Middle frontal gyrus (tissue), 1 donor: ENCODE results near the gene GNL2.
A peak's percentile ranks its signal among the peaks of the same experiment; 100 is the strongest.

ENCODE experiments used
- DNase-seq: peaks from one replicate; pipeline ENCODE4 v3.0.0-alpha.2; 2015; ENCODE audit warnings: low spot score; ENCODE audit errors: extremely low spot score

Gene GNL2

DNA sequence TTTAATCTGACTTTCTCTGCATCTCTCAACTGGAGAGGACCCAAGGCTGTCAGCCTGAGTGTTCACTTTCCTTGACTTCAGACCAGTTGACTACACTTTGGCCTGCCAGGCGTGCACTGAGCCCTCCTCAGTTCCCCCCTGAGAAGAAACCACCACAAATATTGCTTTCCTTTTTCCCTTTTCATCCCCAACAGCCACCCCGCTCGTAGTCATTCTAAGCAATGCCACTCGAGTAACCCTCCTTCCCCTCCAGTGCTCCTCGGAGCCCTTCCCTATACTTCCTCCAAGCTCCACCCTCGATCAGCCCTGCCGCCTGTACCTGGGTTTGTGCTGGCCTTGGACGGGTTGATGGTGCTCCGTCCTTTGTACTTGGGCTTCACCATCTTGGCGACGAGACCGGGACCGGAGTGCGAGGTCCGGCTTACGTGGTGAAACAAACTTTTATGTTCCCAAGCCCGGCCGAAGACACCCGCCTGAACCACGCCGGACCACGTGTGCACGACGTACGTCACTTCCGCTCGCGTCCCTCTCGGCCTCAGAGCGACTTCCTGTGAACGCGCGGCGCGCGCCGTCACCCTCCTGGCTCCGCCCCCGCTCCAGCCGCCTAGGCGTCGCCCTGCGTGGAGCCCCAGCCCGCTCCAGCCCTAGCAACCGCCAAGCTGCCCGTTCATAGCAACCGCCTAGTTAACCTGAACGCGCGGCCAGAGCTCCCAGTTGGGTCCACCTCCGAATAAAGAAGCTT is at the start of gene GNL2:
Gene GNL2, minus strand, starts transcription at position 498 of the 742 bp plus-strand sequence. Its CDS starts 115 bp downstream, at position 383.
- peak; percentile 94 for DNase-seq

DNA sequence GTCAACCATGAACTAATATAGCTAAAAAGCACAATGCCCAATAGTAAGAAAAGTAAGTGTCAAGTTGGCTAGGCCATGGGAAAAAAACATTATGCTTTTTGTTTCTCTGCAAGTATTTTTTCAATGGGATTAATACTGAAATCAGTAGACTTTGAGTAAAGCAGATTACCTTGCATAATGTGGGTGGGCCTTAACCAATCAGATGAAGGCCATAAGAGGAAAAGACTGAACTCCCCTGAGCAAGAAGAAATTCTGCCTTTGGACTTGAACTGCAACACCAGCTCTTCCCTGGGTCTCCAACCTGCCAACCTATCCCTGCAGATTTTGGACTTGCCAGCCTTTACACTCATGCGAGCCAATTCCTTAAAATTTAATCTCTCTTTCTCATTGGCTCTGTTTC is 45.3 kb upstream of the GNL2 start:
- no peak for DNase-seq

DNA sequence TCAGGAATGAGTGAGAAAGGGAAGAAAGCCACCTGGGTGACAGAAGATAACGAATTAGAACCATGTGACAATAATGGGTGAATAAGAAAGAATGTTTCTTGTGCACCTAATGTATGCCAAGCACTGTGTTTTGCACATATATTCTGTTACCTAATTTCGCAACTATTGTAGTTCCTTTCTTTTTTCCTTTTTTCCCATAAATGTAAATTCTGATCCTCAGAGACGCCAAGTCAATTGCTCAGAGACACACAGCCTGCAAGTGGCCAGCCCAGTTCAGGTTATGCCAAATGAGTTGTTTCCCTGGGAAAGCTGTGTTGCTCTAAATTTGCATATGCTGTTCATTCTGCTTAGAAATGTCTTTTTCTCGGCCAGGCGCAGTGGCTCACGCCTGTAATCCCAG is 40.7 kb upstream of the GNL2 start:
- no peak for DNase-seq

DNA sequence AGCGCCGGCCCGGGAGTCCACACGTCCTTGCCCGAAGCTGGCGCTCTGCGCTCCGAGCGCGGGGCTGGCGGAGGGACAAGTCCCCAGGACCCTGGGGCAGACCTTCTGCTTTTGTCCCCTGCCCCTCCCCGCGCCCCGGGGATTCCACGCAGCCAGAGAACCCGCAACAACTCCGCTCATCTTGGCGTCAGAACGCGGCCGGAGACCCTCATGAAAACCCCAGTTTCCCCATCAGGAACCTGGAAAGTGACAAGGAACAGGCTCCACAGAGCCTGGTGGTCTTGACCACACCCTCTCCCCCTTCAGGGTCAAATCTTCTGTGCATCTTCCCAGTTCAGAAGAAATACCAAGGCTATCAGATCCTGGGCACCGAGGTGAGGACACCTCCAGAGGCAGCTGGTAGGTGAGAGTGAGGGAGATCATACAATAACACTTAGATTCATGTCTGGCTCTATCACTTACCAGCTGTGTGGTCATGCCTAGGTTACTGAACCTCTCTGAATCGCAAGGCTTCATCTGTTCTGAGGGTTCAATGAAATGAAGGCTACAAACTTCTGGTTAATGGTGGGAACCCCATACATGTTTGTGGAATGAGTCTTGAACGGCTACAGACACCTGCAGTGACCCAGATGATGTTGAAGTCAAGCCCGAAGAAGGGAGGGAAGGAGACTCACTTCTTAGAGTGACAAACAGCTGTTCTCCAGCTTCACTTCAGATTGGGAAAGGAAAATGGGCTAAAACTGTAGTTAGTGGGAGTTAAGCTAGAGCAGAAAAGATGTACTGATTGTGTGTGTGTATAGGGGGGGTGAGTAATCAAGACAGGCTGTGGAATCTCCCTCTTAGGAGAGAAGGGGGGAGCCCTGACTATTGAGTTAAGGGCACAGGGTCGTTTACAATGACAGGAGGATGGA is 39.5 kb upstream of the GNL2 start:
- no peak for DNase-seq

DNA sequence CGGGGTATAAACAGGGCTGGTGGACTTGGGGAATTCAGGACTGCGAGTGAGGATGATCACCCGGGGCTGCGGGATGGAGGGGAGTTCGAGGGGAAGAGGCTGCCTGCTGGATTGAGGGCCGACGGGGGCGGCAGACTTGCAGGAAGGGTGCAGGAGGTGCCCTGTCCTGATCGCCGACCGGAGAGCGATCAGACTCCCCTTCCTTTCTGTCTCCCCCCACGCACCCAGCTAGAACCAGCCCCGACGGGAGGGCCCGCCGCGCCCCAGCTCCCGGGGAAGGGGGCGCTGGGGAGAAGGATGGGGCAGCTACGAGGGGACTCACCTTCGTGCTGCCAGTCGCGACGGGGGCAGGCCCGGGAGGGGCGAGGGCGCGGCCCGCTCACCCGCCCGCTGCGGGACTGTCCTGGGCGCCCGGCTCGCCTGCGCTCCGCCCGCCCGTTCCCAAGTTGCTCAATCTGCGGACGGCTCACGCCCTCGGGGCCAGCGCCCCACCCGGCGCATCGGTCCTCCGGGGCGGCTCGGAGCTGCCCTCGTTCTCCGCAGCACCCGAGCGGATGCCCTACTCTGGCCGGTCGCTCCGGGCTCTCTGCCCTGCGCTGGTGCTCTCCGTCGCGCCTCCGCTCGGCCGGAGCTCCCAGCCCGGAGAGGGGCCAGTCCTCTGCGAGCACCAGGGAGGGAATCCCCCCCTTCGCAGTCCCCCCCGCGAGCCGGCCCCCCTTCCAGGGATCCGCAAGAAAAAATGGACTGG is 38.7 kb upstream of the GNL2 start, which contains the start of gene RSPO1:
Gene RSPO1, minus strand, starts transcription at position 649 of the 748 bp plus-strand sequence. CDS start 5,231 bp downstream, outside the sequence.
- DNase-seq = no peak

DNA sequence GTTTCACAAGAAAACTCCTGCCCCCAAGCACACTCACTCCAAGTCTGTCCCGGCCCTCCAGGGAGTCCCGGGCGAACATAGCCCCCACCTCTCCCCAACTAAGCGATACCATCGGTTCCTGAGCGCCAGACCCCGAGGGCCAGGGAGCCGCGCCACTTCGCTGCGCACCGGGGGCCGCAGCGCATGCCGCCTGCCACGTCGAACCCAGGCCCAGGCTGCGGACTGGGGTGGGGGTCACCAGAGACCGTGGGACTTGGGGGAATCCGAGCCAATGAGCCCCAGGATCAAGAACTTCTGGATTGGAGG is 38.2 kb upstream of the GNL2 start:
- no peak for DNase-seq

DNA sequence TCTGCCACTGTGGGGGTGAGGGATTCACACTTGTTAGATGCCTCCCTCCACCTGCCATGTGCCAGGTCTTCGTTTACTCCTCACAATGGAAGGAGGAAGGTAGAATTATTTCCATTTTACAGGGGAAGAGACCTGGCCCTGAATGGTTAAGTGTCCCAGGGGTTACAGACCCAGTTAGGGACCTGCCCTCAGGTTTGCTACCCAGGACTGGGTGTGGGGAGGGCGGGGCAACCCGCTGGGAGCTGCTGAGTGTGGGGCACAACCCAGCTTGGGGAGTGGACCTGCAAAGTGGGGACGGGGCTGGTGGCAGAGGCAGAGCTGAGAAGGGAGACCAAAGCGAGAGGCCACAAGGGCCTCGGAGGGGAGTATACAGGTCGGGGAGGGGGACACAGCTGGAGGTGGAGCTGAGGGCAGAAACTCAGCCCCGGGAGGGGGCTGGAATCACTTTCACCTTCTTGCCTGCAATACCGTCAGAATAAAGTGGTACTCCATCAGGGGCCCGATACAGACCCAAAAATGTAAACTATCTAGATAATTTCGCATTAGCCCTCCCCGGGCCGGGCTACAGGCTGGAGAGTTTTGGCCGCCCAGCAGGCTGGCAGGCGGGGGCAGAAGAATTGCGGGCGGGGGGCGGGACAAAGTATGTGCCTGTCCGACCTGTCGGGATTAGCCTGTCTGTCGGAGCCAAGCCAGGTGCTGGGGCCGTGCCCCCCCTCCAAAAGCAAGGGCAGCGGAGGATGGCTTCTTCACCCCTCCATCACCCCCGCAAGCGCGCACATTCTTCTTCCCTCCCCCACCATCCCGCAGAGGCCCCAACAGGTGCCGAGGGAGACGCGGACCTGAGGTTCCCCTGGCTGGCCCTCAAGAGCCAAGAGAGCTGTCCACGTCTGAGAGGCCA is 37.6 kb upstream of the GNL2 start:
- no peak for DNase-seq

DNA sequence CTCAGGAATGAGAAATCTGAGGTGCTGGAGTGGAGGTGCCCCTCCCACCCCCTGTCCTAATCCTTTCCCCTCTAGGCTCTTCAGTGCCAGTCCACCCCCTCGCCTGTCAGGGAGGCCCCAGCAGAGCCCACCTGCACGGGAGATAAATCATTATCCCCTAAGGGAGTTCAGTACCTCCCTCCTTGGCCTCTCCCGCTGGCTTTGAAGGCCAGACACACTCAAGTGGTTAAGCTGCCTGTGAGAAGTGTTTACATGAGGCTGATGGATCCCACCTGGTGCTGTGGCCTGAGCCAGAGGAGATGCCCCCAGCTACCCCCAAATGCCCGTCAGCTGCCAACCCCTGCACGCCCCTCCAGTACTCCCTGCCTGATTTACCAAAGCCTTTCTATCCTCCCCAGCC is 35.3 kb upstream of the GNL2 start:
- DNase-seq = no peak

DNA sequence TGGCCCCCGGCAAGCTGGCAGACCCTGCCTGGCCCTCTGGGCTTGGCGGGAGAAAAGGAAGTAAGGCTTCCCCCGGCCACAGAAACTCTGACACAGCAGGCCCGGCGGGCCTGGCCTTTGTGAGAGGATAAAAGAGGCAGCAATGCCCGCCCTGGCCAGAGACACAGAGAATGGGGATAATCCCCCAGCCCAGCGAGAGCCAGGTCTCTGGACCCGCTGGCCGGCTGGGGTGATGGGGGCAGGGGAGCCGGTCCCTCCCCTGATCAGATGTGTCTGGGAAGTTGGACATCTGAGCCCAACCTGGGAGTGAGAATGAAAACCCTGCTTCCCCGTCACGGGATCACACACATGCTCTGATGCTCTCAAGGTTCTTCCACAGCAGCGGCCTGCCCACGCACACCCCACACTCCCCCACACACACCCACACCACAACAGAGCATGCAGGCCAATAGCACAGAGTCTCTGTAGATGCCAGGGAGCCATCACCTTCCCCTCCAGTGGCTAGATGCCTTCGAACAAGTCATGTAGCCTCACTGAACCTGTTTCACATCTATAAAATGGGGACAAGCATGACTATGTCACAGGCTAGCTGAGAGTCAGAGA is 34.8 kb upstream of the GNL2 start:
- DNase-seq = no peak

DNA sequence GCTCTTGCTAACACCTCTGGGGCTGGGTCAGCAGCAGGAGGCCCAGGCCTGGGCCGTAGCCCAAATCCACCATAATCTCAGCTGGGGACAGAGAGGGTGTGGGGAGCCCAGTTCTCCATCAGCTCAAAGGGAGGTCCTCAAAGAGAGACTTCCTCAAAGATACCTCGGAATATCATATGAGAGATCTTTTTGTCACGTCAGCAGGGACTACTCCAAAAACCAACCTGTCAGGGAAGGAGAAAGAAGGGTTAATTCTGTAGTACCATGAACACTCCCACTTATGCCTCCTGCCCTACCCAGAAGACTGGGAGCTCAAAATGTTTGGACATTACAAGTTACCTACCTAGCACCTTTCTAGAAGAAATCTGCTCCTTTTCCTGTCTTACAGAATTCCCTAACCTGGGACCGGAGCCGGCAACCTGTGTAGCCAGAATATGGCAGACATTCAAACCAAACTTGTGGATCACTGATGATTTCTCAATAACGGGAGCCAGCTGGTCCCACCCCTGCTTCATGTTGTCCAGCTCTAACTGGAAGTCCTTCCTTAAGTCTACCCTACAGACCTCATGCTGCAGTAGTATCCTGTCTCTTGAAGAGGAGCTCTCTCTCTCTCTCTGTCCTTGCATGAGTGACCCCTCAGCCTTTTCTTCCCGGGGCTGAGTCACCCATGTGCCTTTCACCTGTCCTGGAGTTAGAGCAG is 34.1 kb upstream of the GNL2 start:
- no peak for DNase-seq

DNA sequence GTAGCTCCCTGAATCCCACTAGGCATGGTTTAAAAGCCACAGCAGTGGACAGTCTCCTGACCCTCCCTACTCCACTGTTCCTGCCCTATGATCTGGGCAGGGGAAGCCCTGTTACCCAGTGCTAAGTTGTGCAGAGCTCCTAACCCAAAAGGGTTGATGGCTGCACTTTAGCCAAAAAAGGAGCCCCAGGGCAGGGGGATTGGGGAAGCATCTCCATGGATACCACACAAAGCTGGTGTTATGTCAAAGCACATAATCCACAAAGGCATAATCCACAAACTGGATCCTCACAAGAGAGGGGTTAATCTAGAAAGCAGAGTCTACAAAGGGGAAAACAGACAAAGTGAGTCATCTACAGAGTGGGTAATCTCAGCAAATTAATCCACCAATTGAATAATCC is 33.3 kb upstream of the GNL2 start:
- DNase-seq = no peak

DNA sequence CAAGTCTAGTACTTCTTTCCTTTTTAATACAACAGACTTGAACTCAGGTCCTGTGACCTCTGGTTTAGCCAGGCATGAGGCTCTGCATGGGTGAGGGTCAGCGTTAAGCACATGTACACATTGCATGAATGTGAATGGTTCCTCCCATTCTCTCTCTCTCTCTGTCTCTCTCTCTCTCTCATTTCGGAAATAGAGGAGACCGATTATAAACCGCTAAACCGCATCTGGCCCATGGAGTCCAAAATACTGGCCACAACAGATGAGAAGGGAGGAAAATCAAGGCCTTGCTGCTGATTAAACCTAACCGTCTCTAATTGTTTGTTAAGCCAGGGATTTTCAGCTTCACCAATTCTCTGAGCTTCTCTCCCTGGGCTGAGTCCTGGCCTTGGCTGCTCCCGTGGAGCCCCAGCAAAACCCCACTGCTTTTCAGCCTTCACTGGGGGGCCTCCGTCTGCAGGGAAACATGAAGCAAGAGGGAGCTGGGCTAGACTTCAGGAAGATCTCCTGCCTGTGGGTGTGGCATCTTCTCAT is 32.4 kb upstream of the GNL2 start:
- DNase-seq = no peak

DNA sequence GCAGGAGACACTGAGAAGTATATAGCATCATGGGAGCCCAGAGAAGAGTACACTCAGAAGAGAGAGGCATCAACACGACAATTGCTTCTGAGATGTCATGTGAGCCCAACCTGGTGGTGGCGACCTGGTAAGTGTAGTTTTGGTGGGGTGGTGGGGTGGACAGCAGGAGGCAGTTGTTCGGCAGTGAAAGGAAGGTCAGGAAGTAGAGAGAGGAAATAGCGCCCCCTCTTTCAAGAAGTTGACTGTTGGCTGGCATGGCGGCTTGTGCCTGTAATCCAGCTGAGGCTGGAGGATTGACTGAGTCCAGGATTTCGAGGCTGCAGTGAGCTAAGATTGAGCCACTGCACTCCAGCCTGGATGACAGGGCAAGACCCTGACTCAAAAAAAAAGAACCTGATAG is 26.4 kb upstream of the GNL2 start:
- no peak for DNase-seq

DNA sequence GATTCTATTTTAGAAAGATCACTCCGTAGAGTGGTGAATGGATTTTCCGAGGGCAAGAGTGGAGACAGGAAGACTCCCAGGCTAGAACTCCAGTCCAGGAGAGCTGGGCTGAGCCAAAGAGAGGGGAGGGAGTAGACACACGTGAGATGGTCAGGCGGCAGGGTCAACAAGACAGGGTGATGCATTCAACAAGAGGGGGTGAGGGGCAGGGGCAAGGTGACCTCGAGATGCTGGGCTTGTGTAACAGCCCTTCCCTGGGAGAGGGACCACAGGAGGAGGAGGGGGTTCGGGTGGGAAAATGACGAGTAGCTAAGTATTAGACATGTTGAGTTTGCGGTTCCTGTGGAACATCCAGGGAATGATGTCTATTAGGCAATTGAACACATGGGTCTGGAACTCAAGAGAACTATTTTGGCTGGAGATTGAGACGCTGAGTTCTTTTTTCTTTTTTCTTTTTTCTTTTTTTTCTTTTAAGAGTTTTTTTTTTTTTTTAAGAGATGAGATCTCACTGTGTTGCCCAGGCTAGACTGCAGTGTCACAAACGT is 25.7 kb upstream of the GNL2 start:
- no peak for DNase-seq

DNA sequence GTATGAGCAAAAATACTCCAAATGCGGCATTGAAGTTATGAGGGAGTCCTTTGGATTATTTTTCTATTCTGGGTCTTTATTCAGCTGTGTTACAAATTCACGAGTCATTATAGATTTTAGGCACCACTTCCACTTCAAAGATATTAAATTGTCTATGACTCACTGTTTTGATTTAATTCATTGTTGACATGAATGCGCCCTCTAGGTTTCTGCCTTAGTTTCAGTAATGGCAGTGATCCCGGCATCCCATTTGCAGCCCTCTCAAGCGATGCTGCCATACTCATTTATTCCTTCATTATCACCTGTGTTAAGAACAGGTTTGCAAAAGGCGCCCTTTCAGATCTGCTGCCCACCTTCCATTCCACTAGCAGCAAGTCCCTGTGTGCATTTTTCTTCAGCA is 25.0 kb upstream of the GNL2 start:
- no peak for DNase-seq

DNA sequence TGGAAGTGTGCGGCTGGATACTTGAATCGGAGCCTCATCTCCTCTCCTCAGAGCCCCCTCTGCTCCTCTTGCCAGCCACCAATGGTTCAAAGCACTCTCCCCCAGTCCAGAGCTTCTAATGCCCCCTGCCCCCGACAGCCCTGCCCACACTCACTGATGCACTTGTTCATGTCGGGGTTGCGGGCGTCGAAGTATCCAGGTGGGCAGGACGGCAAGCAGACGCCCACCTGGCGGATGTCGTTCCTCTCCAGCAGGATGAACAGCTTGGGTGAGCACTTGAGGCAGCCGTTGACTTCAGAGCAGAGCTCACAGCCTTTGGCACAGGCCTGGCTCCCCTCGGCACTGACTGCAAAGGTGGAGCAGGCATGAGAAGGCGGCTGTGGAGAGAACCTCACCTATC is 20.6 kb upstream of the GNL2 start:
- DNase-seq = no peak

DNA sequence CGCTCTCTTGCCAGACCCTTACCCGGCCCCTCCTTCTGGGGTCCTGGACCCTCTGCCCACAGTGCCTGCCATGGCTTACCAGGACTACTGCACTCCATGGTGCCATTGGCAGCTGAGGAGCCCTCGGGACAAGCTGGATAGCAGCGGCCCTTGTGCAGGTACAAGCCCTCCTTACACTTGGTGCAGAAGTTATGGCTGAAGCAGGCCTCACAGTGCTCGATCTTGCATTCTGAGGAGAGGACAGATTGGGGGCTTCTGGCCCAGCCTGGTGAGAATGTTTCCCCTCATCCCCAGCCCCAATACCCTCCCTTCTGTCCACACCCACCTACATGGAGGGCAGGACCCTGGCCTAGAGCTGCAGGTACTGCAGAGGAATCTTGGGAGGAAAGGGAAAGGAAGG is 18.4 kb upstream of the GNL2 start:
- no peak for DNase-seq

DNA sequence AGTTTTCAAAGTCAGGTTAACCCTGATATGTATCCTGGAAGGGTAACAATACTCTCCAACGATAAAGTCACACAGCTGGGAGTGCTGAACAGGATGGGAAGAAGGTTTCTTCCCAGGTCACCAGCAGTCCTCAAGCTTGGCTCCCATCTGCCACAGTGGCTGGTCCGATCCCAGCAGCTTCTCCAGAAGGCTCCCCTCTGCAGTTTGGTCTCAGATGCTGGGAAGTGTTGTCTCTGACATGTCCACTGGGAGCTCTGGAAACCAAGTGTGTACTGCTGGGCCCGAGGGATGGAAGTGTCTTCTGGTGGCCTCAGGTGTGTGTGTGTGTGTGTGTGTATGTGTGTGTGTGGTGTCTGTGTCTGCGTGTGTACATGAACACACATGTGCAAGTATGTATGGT is 16.4 kb upstream of the GNL2 start:
- no peak for DNase-seq

DNA sequence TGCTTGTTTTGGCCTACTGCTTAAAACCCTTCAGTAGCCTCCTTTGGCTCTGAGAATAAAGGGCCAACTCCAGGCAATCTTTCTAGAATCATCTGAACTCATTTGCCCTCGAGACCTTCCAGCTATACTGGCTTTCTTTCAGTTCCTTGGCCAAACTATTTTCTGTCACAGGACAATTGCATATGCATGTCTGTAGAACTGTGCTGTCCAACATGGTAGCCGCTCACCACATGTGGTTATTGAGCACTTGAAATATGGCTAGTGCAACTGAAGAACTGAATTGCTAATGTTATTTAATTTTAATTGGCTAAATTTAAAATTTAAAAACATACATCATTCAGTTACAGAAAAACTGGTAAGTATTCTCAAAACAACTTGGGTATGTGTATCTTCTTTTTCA is 14.3 kb upstream of the GNL2 start:
- DNase-seq = no peak
